Right atrium auricular region (tissue), 2 donors: ENCODE results near the gene PMIS2. TPM values are rescaled to one million over a fixed set of nuclear protein-coding genes. Genes with fewer than 3 reads are reported as not detected.

Experiments
- DNase-seq: peaks from one replicate; pipeline ENCODE4 v3.0.0-alpha.2; 2019; ENCODE audit warnings: low spot score
- H3K27ac ChIP-seq, 2 donors: fragments of 200-600 bp; sonication (generic); 1 replicate in 1 of 2; 2 replicates in 1 of 2; pipeline ENCODE4 v1.5.1; 2016 to 2019
- H3K27me3 ChIP-seq, 2 donors: fragments of 200-600 bp; sonication (generic); one replicate each; pipeline versions ENCODE4 v1.5.1 to v1.6.0; 2017 to 2019
- H3K36me3 ChIP-seq: fragments of 200-600 bp; sonication (generic); one replicate; pipeline ENCODE4 v1.5.1; 2016
- H3K4me1 ChIP-seq, 2 donors: fragments of 200-600 bp; sonication (generic); one replicate each; pipeline versions ENCODE4 v1.5.1 to v1.6.0; 2017 to 2019
- H3K4me3 ChIP-seq, 2 donors: fragments of 200-600 bp; sonication (generic); 1 replicate in 1 of 2; 2 replicates in 1 of 2; pipeline ENCODE4 v1.5.1; 2017 to 2019; ENCODE audit warnings: mild to moderate bottlenecking in 1 of 2, moderate library complexity in 1 of 2
- H3K9me3 ChIP-seq, 2 donors: fragments of 200-600 bp; sonication (generic); one replicate each; pipeline ENCODE4 v1.5.1; 2019
- total RNA-seq, 2 donors: library from RNA; depleted of rRNA; stranded (reverse); fragments of >200 nt; gene quantifications; one replicate each; pipeline ENCODE4 v1.1.0, GENCODE V29; 2016
- TF ChIP-seq, protein P1 (sequence below), 2 donors: fragments of 200-600 bp; sonication (generic); IDR thresholded peaks; one replicate each; pipeline ENCODE4 v1.5.1; 2019; ENCODE audit warnings: antibody characterized with exemption in 2 of 2

The PMIS2 gene
- total RNA-seq, 2 donors from 2014 or later, result not detected

DNA sequence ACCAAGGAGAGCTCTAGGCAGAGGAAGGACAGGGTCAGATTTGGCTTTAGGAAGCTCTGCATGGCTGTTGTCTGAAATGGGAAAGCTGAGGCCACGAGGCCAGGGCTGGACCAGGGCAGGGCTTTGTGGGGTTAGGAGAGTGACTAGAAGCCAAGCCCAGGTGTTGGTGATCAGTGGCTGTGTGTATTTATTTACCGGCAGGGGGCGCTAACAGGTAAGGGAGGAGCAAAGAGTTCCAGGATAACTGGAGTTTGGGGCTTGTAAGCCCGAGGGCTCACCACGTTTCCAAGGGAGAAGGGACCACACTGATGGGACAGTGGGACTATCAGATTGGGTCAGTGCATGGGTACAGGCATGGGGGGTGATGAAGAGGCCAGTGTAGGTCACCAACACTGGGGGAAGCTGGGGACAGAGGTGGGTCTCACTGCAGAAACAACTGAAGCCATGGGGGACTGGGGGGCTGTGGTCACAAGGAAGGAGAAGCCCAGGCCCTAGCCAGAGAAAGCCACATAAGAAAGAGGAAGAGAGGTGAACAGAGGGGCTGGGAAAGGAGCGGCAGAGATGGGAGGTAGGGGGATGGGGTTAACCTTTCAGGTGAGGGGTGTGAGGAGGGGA lies 36.7 kb upstream of the PMIS2 start:
- Histone ChIP-seq H3K9me3 (no peaks in the 10 kb centered on the region), H3K36me3 (no peaks in the 10 kb centered on the region), H3K4me1 (peaks cover 0 to 21% of the 10 kb centered on the region in 2 donors), H3K4me3 (no peak overlapping the region), H3K27me3 (no peaks in the 10 kb centered on the region), H3K27ac (no peak overlapping the region)
- TF ChIP-seq, protein P1, sequence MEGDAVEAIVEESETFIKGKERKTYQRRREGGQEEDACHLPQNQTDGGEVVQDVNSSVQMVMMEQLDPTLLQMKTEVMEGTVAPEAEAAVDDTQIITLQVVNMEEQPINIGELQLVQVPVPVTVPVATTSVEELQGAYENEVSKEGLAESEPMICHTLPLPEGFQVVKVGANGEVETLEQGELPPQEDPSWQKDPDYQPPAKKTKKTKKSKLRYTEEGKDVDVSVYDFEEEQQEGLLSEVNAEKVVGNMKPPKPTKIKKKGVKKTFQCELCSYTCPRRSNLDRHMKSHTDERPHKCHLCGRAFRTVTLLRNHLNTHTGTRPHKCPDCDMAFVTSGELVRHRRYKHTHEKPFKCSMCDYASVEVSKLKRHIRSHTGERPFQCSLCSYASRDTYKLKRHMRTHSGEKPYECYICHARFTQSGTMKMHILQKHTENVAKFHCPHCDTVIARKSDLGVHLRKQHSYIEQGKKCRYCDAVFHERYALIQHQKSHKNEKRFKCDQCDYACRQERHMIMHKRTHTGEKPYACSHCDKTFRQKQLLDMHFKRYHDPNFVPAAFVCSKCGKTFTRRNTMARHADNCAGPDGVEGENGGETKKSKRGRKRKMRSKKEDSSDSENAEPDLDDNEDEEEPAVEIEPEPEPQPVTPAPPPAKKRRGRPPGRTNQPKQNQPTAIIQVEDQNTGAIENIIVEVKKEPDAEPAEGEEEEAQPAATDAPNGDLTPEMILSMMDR (IDR thresholded peaks at IDR 0.05), result peak; percentile 63 to 86
- DNase-seq, result no peak

DNA sequence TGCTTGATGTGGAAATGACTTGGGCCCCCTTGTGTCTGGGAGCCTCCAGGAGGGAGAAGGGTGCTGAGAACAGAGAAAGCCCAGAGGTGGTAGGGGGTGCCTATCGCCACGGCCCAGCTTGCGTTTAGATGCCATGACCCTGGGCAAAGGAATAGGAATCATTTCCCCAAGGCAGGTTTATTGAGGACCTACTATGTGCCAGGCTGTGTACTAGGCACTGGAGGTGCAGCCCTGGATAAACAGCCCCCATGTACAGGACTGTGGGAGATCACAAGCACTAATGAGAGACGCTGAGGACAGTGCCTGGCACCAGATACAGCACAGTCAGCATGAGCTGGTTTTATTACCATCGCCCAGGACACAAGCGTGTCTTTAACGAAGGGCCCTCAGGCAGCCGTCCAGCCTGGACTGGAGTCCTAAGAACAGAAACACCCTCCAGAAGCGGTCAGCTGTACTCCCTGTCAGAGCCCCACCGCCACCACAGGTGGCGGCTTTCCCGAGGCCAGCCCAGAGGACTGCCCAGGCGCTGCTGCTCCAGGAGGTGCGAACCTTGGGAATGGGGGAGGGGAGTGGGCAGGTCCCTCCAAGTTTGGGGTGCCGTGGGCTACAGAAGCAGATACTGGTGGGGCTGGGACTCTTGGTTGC lies 36.0 kb upstream of the PMIS2 start:
- no peak for DNase-seq
- H3K27me3 ChIP-seq, result no peaks in the 10 kb centered on the region
- H3K4me1 ChIP-seq, result peaks cover 0 to 14% of the 10 kb centered on the region in 2 donors
- H3K9me3 ChIP-seq, result no peaks in the 10 kb centered on the region
- no peak overlapping the region for H3K27ac ChIP-seq
- no peak overlapping the region for H3K4me3 ChIP-seq
- TF ChIP-seq, protein P1 (IDR thresholded peaks at IDR 0.05), result no peak
- no peaks in the 10 kb centered on the region for H3K36me3 ChIP-seq

- H3K27me3 ChIP-seq, result no peaks in the 10 kb centered on the region
- H3K36me3 ChIP-seq, result no peaks in the 10 kb centered on the region
- H3K4me3 ChIP-seq, result no peak overlapping the region
- no peak overlapping the region for H3K27ac ChIP-seq
- TF ChIP-seq, protein P1 (IDR thresholded peaks at IDR 0.05), result no peak
- H3K9me3 ChIP-seq, result no peaks in the 10 kb centered on the region
- DNase-seq, result no peak
- H3K4me1 ChIP-seq, result peaks cover 0 to 8% of the 10 kb centered on the region in 2 donors
Measured at GRCh38 chr19:35551091-35551810, 34.7 kb upstream of the PMIS2 start.

DNA sequence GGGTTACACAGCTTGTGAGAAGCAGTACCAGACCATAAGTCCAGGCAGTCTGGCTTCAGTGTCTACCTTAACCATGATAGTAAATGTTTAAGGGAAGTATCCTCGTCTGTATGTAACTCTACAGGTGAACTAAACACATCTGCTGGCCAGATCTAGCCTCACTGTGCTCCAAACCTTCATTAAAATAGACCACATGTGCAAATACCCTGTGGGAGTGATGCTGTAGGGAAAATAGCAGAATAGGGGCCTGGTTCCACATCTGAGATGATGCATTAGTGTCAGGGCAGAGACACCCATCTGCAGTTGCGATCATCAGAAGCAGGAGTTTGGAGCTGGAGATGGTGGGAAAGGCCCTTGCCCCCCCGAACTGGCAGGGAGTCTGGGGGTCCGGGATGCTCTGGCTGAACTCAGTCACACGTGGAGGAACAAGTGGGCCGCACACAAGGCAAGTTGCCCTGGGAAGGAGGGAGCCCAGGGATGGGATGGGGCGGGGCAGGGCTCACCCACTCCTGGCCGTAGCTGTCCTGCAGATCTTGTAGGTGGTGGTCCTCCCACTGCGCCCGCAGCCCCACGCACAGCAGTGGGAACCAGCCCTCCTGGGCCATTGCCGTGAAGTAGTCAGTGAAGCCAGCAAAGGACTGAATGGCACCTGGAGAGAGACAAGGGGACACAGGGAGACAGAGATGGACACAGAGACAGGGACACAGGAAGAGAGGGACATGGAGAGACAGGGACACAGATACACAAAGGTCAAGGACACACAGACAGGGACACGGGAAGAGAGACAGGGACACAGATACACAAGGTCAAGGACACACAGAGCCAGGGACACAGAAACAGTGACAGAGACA lies 33.2 kb upstream of the PMIS2 start:
- H3K27me3 ChIP-seq, result no peaks in the 10 kb centered on the region
- no peak for DNase-seq
- H3K4me1 ChIP-seq, result peaks cover 0 to 5% of the 10 kb centered on the region in 2 donors
- H3K9me3 ChIP-seq, result no peaks in the 10 kb centered on the region
- TF ChIP-seq, protein P1 (IDR thresholded peaks at IDR 0.05), result no peak
- H3K4me3 ChIP-seq, result no peak overlapping the region
- H3K27ac ChIP-seq, result no peak overlapping the region
- H3K36me3 ChIP-seq, result no peaks in the 10 kb centered on the region

GRCh38 chr19:35553385-35554000 lies 32.5 kb upstream of the PMIS2 start:
- Histone ChIP-seq H3K9me3 (no peaks in the 10 kb centered on the region), H3K4me1 (peaks cover 0 to 12% of the 10 kb centered on the region in 2 donors), H3K36me3 (no peaks in the 10 kb centered on the region), H3K27ac (no peak overlapping the region), H3K27me3 (peaks cover 0 to 6% of the 10 kb centered on the region in 2 donors), H3K4me3 (no peak overlapping the region)
- no peak for DNase-seq
- TF ChIP-seq, protein P1 (IDR thresholded peaks at IDR 0.05), result no peak
